Effector memory CD8-positive, alpha-beta T cell (primary cell): Measurements from ENCODE around the gene PEX26.

Experiments used
- ATAC-seq: fragments of 150-1000 bp; cut with Tn5 transposase; replicated peaks from 2 replicates; pipeline ENCODE4 v1.10.0; 2021; ENCODE audit warnings: mild to moderate bottlenecking, moderate library complexity
- DNase-seq, 3 experiments: peaks; one replicate each; pipeline ENCODE4 v3.0.0; 2021
- H3K27ac Mint-ChIP-seq, 2 donors: one replicate each; pipeline ENCODE4 v1.8.0; 2022; ENCODE audit warnings: mild to moderate bottlenecking in 2 of 2, mixed read lengths in 2 of 2, moderate library complexity in 2 of 2
- H3K27me3 Mint-ChIP-seq, 2 donors: one replicate each; pipeline ENCODE4 v1.8.0; 2022; ENCODE audit warnings: mixed read lengths in 2 of 2
- H3K36me3 Mint-ChIP-seq: one replicate; pipeline ENCODE4 v1.8.0; 2022; ENCODE audit warnings: mild to moderate bottlenecking, moderate library complexity, mixed read lengths; ENCODE audit not compliant: insufficient read depth
- H3K4me1 Mint-ChIP-seq, 2 donors: one replicate each; pipeline ENCODE4 v1.8.0; 2022; ENCODE audit warnings: low read depth in 2 of 2, mixed read lengths in 2 of 2
- H3K4me3 Mint-ChIP-seq, 2 donors: one replicate each; pipeline ENCODE4 v1.8.0; 2022; ENCODE audit warnings: mild to moderate bottlenecking in 2 of 2, mixed read lengths in 2 of 2, moderate library complexity in 2 of 2
- H3K9me3 Mint-ChIP-seq, 2 donors: one replicate each; pipeline ENCODE4 v1.8.0; 2022; ENCODE audit warnings: mixed read lengths in 2 of 2

Gene PEX26

DNA sequence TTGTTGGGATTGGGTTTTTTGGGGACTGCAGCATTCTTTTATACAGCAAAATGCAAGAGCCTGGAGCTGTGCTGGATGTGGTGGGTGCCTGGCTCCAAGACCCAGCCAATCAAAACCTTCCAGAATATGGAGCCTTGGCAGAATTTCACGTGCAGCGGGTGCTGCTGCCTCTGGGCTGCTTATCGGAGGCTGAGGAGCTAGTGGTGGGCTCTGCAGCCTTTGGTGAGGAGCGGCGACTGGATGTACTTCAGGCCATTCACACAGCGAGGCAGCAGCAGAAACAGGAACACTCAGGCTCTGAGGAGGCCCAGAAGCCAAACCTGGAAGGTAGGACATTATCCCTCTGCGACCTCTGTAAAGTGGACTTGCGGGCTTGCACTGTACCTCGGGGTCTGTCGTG lies 5.6 kb downstream of the PEX26 start:
- Mint-ChIP-seq H3K27ac (peak overlapping the region in 1 of 2 donors; percentile 9), H3K36me3 (peaks cover 91% of the 10 kb centered on the region)

DNA sequence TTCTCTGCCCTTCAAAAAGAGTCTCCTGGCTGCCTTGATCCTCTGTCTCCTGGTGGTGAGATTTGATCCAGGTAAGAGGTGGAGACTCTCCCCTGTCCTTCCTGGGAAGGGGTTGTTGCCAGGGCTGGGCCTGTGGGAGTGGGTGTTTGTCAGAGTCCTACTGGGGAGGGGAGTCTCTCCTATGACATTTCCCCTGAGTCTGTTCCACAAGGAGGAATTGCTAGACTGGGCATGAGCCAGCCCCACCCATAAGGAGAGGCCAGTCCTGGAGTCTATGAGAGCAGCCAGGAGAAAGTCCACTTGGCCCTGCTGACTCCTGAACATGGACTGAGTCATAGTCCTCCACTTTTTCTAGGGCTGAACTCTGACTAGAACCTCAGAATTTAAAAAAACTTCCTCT lies 7.4 kb downstream of the PEX26 start:
- peaks cover 23 to 27% of the 10 kb centered on the region in 2 donors for H3K4me1 Mint-ChIP-seq
- H3K27me3 Mint-ChIP-seq = no peaks in the 10 kb centered on the region
- no peaks in the 10 kb centered on the region for H3K9me3 Mint-ChIP-seq
- H3K36me3 Mint-ChIP-seq = peaks cover 85% of the 10 kb centered on the region
- H3K4me3 Mint-ChIP-seq = no peak overlapping the region
- DNase-seq (no peak), ATAC-seq (no peak)
- peak overlapping the region in 1 of 2 donors; percentile 10 for H3K27ac Mint-ChIP-seq

More for the DNA sequence above, 5.6 kb downstream of the PEX26 start:
- H3K4me1 Mint-ChIP-seq = peaks cover 26 to 41% of the 10 kb centered on the region in 2 donors
- H3K27me3 Mint-ChIP-seq = no peaks in the 10 kb centered on the region
- no peak for ATAC-seq
- no peaks in the 10 kb centered on the region for H3K9me3 Mint-ChIP-seq
- DNase-seq = no peak
- no peak overlapping the region for H3K4me3 Mint-ChIP-seq

DNA sequence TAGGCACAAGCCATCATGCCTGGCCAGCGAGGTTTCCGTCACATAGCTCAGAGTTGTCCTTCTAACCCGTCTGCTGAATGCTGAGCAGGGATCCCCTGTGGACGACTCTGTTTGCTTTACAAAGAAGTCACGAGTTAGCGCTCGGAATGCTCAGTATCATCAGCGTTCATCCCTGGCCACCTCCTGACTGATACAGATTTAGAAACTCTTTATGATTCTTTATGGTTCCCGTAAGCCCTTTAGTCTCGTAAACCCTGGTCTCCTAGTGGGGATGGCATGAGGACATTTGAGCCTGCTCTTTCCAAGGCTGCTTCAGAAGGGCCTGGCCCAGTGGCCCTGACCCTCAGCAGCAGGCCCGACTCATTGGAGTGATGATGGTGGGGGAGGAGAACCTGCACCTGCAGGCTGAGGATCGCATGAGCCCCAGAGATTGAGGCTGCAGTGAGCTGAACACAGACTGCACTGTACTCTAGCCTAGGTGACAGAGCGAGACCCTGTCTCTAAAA lies 9.6 kb downstream of the PEX26 start:
- Mint-ChIP-seq H3K9me3 (no peaks in the 10 kb centered on the region), H3K4me1 (peaks cover 23 to 27% of the 10 kb centered on the region in 2 donors), H3K4me3 (no peak overlapping the region), H3K27ac (no peak overlapping the region), H3K27me3 (no peaks in the 10 kb centered on the region), H3K36me3 (peaks cover 69% of the 10 kb centered on the region)
- no peak for DNase-seq
- no peak for ATAC-seq

DNA sequence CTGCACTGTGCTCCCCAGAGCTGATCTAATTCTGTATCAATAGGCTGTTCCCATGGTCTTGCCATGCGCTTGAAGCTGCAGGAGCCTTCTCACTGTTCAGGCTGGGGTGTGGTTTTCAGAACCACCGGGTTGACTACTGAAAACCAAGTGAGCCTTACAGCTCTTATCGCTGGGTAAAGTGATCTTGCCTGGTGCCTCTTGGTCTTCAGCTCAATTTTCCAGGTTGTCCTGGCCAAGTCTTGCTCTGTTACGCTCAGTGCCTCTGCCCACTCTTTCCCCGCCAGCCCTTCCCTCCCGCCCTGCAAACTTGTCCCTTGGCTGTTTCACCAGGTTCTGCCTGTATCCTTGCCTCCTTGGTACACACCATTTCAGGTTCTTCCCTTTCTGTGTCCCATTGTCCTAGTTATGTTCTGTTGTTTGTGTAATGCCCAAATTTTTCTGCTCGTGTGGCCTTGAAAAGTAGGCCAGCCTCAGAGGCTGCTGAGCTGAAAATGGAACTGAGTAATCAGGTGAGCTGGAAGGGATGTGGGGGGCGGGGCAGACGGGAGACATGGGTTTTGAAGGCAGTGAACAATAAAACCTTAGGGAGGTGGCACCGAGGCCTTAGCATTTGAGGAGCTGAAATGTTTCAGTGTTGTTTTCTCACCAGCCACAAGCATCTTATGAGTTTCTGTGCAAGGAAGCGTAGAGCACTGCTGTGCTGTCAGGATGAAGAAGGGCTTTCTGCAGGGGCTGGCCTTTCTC lies 11.2 kb downstream of the PEX26 start:
- H3K4me1 Mint-ChIP-seq = peaks cover 15 to 24% of the 10 kb centered on the region in 2 donors
- DNase-seq (no peak), ATAC-seq (no peak)
- H3K4me3 Mint-ChIP-seq = no peak overlapping the region
- no peaks in the 10 kb centered on the region for H3K27me3 Mint-ChIP-seq
- peaks cover 54% of the 10 kb centered on the region for H3K36me3 Mint-ChIP-seq
- H3K9me3 Mint-ChIP-seq = no peaks in the 10 kb centered on the region
- H3K27ac Mint-ChIP-seq = peak overlapping the region in 1 of 2 donors; percentile 67

DNA sequence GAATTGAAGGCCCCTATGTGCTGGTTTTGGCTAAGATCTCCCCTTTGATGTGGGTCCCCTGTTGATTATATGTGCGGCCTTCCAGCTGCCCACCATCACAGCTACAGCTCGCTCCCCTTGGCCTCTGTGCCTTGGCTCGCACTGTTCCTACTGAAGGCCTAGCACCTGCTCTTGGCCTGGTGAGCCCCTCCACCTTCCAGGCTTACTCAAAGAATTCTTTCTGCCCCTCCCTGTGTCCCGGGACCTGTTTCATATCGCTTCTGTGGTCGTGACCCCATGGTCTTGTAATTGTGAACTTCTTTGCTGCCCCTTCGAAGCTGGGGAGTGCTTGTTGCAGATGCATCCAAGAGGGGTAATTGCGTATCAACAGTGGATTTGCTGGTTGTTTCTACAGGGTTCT lies 12.5 kb downstream of the PEX26 start:
- H3K36me3 Mint-ChIP-seq = peaks cover 42% of the 10 kb centered on the region
- no peaks in the 10 kb centered on the region for H3K27me3 Mint-ChIP-seq
- H3K4me3 Mint-ChIP-seq = no peak overlapping the region
- peak overlapping the region; percentile 67 to 100 for H3K27ac Mint-ChIP-seq
- ATAC-seq = no peak
- peaks cover 19 to 24% of the 10 kb centered on the region in 2 donors for H3K4me1 Mint-ChIP-seq
- no peak for DNase-seq
- no peaks in the 10 kb centered on the region for H3K9me3 Mint-ChIP-seq

DNA sequence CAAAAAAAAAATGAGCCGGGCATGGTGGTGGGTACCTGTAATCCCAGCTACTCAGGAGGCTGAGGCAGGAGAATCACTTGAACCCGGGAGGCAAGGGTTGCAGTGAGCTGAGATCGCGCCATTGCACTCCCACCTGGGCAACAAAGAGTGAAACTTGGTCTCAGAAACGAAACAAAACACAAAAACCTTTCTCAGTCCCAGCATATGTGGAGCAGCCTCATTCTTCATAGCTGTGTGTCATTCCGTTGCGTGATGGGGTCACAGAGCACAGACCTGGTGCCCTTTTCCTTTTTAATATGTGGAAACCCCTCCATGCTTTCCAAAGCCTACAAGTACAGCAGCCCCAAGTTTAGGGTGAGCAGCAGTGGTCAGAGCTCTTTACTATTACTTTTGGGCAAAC lies 13.7 kb downstream of the PEX26 start:
- ATAC-seq = peak; percentile 51
- Mint-ChIP-seq H3K27ac (peak overlapping the region; percentile 97 to 100), H3K36me3 (peaks cover 30% of the 10 kb centered on the region), H3K27me3 (no peaks in the 10 kb centered on the region), H3K4me1 (peaks cover 16 to 20% of the 10 kb centered on the region in 2 donors), H3K9me3 (no peaks in the 10 kb centered on the region), H3K4me3 (peak overlapping the region; percentile 93 to 94)
- no peak for DNase-seq

DNA sequence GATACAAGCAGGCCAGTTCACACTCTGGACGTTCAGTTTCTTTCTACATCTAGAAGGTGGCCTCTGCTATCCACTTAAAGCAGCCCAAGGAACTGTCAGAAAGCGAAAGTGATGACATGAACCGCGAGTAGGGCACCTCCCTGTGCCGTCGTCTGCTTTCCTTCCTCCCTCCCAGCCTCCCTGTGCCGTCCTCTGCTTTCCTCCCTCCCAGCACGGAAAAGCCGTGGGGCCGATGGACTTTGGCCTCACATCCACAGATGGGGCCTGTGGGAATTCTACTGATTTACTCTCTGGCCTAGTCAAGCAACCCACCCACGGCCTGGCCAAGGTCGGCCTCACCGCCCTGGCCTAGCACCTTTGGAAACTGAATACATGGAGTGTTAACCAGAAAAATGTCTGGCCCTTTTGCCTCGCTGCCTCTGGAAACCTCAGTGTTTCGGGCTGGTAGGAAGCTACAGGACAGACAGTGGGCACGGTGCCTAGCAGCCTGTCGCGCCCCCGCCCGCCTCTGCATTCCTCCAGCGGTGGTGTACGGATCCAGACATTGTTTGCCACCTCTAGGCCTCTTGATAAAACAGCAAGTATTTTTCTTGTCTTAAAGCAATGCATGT lies 14.2 kb downstream of the PEX26 start:
- peak; percentile 84 for ATAC-seq
- peaks cover 25% of the 10 kb centered on the region for H3K36me3 Mint-ChIP-seq
- H3K27ac Mint-ChIP-seq = peak overlapping the region; percentile 97 to 100
- no peaks in the 10 kb centered on the region for H3K9me3 Mint-ChIP-seq
- H3K4me3 Mint-ChIP-seq = peak overlapping the region; percentile 93 to 94
- no peaks in the 10 kb centered on the region for H3K27me3 Mint-ChIP-seq
- H3K4me1 Mint-ChIP-seq = peaks cover 16 to 20% of the 10 kb centered on the region in 2 donors
- peak; percentile 24 to 45 (median 28) for DNase-seq

DNA sequence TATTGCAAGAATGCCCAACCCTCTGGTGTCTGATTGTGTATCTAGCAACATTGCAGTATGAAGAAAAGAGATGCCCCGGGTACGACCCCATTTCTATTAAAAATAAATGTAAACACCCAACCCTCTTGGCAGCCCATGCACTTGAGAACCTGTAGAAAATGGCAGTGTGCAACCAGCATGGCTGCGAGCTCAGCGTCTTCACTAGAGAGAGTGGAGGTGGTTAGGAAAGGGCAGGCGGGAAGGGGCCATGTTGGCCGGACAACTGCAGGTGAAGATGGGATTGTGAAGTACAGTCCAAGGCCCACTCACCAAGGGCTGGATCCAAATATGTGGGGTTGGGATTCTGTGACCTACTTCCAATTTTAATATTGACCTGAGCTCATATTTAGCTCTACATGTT lies 15.9 kb downstream of the PEX26 start:
- Mint-ChIP-seq H3K4me3 (no peak overlapping the region), H3K4me1 (peaks cover 16 to 18% of the 10 kb centered on the region in 2 donors), H3K27ac (no peak overlapping the region), H3K9me3 (no peaks in the 10 kb centered on the region), H3K36me3 (peaks cover 10% of the 10 kb centered on the region), H3K27me3 (no peaks in the 10 kb centered on the region)
- ATAC-seq = no peak
- DNase-seq = no peak

DNA sequence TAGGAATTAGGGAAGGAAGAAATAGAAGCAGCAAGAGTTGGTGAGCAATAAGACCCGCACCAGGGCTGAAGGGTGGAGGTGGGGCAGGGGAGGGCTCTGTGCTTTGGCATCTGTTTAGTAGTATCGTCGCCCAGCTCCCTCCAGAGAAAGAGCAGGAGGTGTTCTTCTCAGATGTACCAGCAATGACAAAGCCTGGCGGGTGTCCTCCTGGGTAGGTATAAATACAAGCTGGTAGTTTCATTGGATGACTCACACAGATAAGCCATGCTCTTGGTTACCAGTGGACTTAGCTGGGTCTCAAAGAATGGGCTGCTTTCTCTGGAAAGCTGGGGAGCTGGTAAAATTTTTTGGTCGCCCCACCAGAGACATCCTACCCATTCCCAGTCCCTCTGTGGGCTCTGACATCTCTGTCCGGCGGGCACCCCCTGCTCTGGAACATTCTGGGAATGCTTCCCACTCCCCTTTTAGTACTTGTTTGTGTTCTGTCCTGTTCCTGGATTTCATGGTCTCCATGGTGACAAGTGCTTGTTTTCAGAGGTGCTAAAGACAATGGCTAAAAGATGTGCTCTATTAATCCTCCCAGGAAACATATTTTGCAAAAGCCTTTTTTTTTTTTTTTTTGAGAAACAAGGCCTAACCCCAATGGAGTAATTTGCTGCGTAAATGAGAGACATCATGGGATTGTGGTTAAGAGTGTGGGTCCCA lies 17.5 kb downstream of the PEX26 start:
- no peak overlapping the region for H3K4me3 Mint-ChIP-seq
- no peaks in the 10 kb centered on the region for H3K9me3 Mint-ChIP-seq
- ATAC-seq = no peak
- no peak for DNase-seq
- peaks cover 5% of the 10 kb centered on the region for H3K36me3 Mint-ChIP-seq
- no peaks in the 10 kb centered on the region for H3K27me3 Mint-ChIP-seq
- H3K4me1 Mint-ChIP-seq = peaks cover 14 to 16% of the 10 kb centered on the region in 2 donors
- H3K27ac Mint-ChIP-seq = peak overlapping the region in 1 of 2 donors; percentile 84

DNA sequence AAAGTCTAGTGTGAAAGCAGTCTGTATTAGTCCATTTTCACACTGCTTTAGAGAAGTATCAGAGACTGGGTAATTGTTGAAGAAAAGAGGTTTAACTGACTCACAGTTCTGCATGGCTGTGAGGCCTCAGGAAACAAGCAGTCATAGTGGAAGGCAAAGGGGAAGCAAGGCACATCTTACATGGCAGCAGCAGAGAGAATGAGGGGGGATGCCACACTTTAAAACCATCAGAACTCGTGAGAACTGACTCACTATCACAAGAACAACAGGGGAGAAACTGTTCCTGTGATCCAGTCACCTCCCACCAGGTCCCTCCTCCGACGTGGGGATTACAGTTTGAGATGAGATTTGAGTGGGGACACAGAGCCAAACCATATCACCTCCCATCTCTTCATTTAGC lies 19.0 kb downstream of the PEX26 start:
- ATAC-seq (no peak), DNase-seq (no peak)
- Mint-ChIP-seq H3K27ac (peak overlapping the region in 1 of 2 donors; percentile 10), H3K4me3 (no peak overlapping the region), H3K9me3 (no peaks in the 10 kb centered on the region), H3K27me3 (no peaks in the 10 kb centered on the region), H3K4me1 (peaks cover 5 to 9% of the 10 kb centered on the region in 2 donors), H3K36me3 (peaks cover 5% of the 10 kb centered on the region)

DNA sequence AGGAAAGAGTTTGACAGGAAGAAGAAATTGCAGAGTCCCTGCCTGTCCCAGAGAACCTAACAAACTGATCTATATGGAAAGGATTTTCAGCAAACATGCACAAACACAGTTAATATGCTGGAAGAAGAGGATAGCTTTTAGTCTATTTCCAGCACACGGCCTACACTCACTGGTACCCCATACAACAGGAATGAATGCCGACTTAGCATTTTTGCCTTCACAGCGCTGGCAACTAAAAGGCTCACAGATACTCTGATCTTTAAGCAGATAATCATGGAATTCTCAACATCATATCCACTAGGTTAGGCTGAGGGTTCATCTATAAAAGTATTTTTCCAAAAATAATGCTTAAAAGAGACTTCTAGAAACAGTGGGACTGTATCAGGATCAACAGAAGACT lies 23.0 kb downstream of the PEX26 start:
- Mint-ChIP-seq H3K4me1 (peaks cover 0 to under 1% of the 10 kb centered on the region in 2 donors), H3K36me3 (peaks cover 3% of the 10 kb centered on the region), H3K4me3 (no peak overlapping the region)

DNA sequence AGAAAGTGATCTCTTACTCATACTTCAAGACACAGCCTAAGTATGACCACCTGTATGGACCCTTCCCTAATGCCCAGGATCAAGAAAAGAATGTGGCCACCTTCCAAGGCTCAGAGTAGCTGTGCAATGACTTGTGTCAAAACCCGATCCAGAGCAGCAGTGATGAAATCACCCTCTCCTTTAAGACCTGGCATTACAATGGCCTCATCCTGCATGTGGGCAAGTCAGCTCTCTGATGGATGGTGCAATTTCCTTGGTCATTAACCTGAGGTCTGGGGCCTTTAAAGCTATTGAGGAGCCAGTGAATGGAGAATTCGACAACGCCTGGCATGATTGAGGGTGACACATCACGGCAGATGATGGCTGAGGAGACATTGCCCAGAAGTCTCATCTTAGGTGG lies 23.7 kb downstream of the PEX26 start:
- H3K9me3 Mint-ChIP-seq = peaks cover 0 to 3% of the 10 kb centered on the region in 2 donors
- peaks cover 0 to 4% of the 10 kb centered on the region in 2 donors for H3K4me1 Mint-ChIP-seq
- H3K4me3 Mint-ChIP-seq = no peak overlapping the region
- H3K27ac Mint-ChIP-seq = peak overlapping the region in 1 of 2 donors; percentile 47
- H3K27me3 Mint-ChIP-seq = peaks cover 18 to 25% of the 10 kb centered on the region in 2 donors
- DNase-seq (no peak), ATAC-seq (no peak)
- H3K36me3 Mint-ChIP-seq = peaks cover 3% of the 10 kb centered on the region

More for the DNA sequence above, 23.0 kb downstream of the PEX26 start:
- ATAC-seq (no peak), DNase-seq (no peak)
- Mint-ChIP-seq H3K27me3 (peaks cover 14 to 17% of the 10 kb centered on the region in 2 donors), H3K27ac (no peak overlapping the region), H3K9me3 (no peaks in the 10 kb centered on the region)

DNA sequence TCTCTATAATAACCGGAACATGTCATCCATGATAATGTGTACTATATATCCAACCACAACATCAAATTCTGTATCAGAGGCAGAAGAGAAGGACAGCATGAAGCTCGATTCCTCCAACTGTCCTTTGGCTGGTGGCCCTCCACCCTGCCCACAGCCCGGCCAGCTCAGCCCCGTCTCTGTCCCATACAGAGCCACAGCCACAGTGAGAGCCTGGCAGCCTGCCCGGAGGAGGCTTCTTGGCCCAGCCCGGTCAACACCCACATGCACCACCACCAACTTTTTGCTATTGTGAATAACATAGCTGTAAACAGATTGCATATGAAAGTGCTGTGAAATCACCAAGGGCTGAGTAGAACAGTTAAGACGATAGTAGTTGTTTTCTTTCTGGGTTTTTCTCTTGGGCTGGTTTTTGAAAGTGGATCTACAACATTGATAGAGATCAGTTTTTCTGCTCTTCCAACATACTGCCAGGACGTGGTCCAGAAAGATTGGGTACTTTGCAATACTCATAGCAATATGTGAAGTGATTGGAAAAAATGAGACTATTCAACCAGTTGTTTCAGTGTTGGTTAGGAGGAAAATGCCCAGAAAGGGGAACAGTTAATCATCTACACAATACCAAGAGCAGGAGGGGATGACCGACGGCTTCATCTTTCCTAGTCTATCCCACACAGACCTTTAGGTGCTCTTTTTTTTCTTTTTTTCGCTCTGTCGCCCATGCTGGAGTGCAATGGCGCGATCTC lies 25.9 kb downstream of the PEX26 start:
- Mint-ChIP-seq H3K4me1 (peaks cover 0 to 4% of the 10 kb centered on the region in 2 donors), H3K27me3 (peaks cover 30 to 44% of the 10 kb centered on the region in 2 donors), H3K27ac (no peak overlapping the region), H3K9me3 (peaks cover 0 to 4% of the 10 kb centered on the region in 2 donors), H3K36me3 (peaks cover 3% of the 10 kb centered on the region), H3K4me3 (no peak overlapping the region)
- ATAC-seq (no peak), DNase-seq (no peak)
